Measurements from ENCODE around the gene DIO1. TPM values are rescaled to one million over a fixed set of nuclear protein-coding genes. Genes with fewer than 3 reads are reported as not detected.

DIO1 gene
- total RNA-seq, 1 experiment from 2014 or later, result not detected

DNA sequence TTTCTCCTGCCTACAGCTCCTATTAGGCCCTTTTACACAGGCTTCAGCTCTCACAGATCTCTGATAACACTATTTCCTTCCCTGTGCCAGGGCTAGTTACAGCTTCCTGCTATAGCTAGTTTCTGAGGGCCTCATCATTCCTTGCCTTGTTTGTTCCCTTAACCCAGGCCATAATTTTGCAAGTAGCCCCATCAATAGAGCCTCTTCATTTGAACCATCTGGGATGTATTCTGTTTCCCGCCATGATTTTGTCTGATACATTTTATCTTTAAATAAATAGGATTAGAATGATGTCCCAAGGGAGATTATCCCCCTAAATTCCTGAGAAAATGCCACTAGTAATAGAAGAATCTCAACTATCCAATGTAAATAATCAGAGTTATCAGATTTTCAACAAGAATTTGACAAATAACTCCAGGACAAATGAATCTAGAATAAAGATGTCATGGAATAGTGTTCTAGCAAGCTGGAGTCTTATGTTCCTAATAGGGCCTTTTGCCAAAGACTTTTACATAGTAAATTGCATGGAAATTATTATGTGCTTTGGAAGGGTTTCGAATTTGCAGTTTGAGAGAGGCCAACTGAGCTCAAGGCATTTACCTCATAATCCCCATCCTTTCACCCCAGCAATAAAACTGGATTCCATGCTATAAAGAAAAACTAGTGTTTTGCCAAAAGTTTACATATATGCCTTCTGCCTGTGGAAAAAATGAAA, 35.4 kb downstream of the DIO1 start:
- in situ Hi-C loops (cut with HindIII; ENCODE audit: low pct_unique_long_range_greater_than_20kb, low sequenced_read_pairs), result no loop called here

GRCh38 chr1:53930932-53931331, 36.9 kb downstream of the DIO1 start:
- no peak for DNase-seq (ENCODE audit: low read depth, low spot score)
- in situ Hi-C loops (cut with HindIII; ENCODE audit: low pct_unique_long_range_greater_than_20kb, low sequenced_read_pairs), result no loop called here

More for the DNA sequence above, 35.4 kb downstream of the DIO1 start:
- DNase-seq (ENCODE audit: low read depth, low spot score), result no peak

GRCh38 chr1:53931523-53931922, 37.5 kb downstream of the DIO1 start:
- no peak for DNase-seq (ENCODE audit: low read depth, low spot score)
- in situ Hi-C loops (cut with HindIII; ENCODE audit: low pct_unique_long_range_greater_than_20kb, low sequenced_read_pairs), result no loop called here

GRCh38 chr1:53934170-53934765, 40.3 kb downstream of the DIO1 start:
- in situ Hi-C loops (cut with HindIII; ENCODE audit: low pct_unique_long_range_greater_than_20kb, low sequenced_read_pairs), result no loop called here
- no peak for DNase-seq (ENCODE audit: low read depth, low spot score)

GRCh38 chr1:53936430-53936829, 42.4 kb downstream of the DIO1 start:
- in situ Hi-C loops (cut with HindIII; ENCODE audit: low pct_unique_long_range_greater_than_20kb, low sequenced_read_pairs), result no loop called here
- no peak for DNase-seq (ENCODE audit: low read depth, low spot score)

GRCh38 chr1:53938136-53938830, 44.3 kb downstream of the DIO1 start:
- in situ Hi-C loops (cut with HindIII; ENCODE audit: low pct_unique_long_range_greater_than_20kb, low sequenced_read_pairs), result no loop called here
- no peak for DNase-seq (ENCODE audit: low read depth, low spot score)

DNA sequence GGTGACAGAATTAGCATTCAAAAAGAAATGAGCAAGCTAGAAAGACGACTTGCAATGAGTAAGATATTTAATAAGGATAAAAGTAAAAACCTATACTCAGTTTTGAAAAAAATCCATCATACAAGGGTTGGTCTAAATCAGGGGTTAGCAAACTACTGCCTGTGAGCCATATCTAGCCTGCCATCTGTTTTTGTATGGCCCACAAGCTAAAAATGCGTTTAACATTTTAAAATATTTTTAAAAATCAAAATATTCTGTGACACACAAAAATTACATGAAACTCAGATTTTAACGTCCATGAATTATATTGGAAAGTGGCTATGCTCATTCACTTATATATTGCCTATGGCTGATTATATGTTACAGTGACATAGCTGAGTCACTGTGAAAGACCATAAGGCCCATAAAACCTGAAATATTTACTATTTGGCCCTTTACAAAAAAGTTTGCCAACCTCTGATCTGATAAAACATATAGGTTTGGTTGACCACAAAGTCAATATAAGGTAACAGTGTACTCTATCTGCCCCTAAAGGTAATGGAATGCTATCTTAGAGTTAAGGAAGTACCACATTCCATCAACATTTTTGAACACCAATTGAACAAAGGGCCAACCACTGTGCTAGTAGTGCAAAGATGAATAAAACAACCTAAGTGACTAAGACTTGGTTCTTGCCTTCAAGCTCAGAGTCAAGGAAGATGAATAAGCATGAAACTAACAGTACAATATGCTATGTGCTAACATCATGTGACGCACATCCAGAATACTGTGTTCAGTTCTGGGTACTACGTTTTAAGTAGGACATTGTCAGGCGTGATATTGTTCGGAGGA, 48.4 kb downstream of the DIO1 start:
- in situ Hi-C loops (cut with HindIII; ENCODE audit: low pct_unique_long_range_greater_than_20kb, low sequenced_read_pairs), result no loop called here
- no peak for DNase-seq (ENCODE audit: low read depth, low spot score)

DNA sequence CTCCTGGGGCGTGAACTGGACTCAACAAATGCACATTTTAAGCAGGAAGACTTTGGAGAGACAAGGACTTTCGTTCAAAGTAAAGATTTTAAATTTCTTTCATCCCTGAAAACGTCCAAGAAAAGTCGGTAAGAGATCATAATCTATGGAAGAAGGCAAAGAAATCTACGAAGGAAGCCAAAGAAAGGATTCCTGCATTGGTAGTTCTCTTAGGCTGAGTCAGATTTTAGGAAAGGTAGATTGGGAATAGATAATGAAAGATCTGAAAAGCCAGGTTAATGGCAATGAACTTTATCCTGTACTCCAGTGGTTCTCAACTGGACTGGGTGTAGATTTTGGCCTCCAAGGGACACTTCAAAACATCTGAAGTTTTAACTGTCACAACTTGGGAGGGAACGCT, 49.1 kb downstream of the DIO1 start:
- no peak for DNase-seq (ENCODE audit: low read depth, low spot score)
- in situ Hi-C loops (cut with HindIII; ENCODE audit: low pct_unique_long_range_greater_than_20kb, low sequenced_read_pairs), result no loop called here

- no peak for DNase-seq (ENCODE audit: low read depth, low spot score)
- in situ Hi-C loops (cut with HindIII; ENCODE audit: low pct_unique_long_range_greater_than_20kb, low sequenced_read_pairs), result no loop called here
These were observed 49.6 kb downstream of the DIO1 start for GRCh38 chr1:53943490-53944043.

GRCh38 chr1:53944469-53945182, 50.6 kb downstream of the DIO1 start:
- DNase-seq (ENCODE audit: low read depth, low spot score), result no peak
- in situ Hi-C loops (cut with HindIII; ENCODE audit: low pct_unique_long_range_greater_than_20kb, low sequenced_read_pairs), result no loop called here

DNA sequence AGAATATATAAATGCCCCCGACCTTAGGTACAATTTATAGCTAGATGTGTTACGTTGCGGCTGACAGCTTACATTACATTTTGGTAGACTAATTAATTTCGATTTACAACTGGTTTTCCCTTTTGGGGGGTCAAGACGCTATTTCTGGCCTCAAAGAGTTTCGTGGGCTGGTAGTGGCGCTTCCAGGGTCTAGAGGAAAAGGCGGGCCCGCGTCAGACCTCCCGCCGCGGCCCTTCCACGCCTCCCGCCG, 51.1 kb downstream of the DIO1 start:
- DNase-seq (ENCODE audit: low read depth, low spot score), result no peak
- in situ Hi-C loops (cut with HindIII; ENCODE audit: low pct_unique_long_range_greater_than_20kb, low sequenced_read_pairs), result no loop called here

- peak; percentile 90 for DNase-seq (ENCODE audit: low read depth, low spot score)
- in situ Hi-C loops (cut with HindIII; ENCODE audit: low pct_unique_long_range_greater_than_20kb, low sequenced_read_pairs), result no loop called here
These were observed 51.7 kb downstream of the DIO1 start, which contains the start of gene IFT25 for GRCh38 chr1:53945433-53946251. TSS of gene IFT25 (minus strand) at chr1:53945699. CDS start at chr1:53940082, 5,617 bp downstream.

GRCh38 chr1:53946252-53947171, 52.5 kb downstream of the DIO1 start, which contains the start of gene LRRC42:
TSS of gene LRRC42 (plus strand) at chr1:53946350. CDS start at chr1:53952000, 5,650 bp downstream.
- DNase-seq (ENCODE audit: low read depth, low spot score), result no peak

GRCh38 chr1:53947172-53947907, 53.4 kb downstream of the DIO1 start:
- in situ Hi-C loops (cut with HindIII; ENCODE audit: low pct_unique_long_range_greater_than_20kb, low sequenced_read_pairs), result no loop called here

More at GRCh38 chr1:53946252-53947171, 52.5 kb downstream of the DIO1 start, which contains the start of gene LRRC42:
- in situ Hi-C loops (cut with HindIII; ENCODE audit: low pct_unique_long_range_greater_than_20kb, low sequenced_read_pairs), result no loop called here

GRCh38 chr1:53948291-53948690, 54.3 kb downstream of the DIO1 start:
- no peak for DNase-seq (ENCODE audit: low read depth, low spot score)
- in situ Hi-C loops (cut with HindIII; ENCODE audit: low pct_unique_long_range_greater_than_20kb, low sequenced_read_pairs), result no loop called here

More at GRCh38 chr1:53947172-53947907, 53.4 kb downstream of the DIO1 start:
- DNase-seq (ENCODE audit: low read depth, low spot score), result no peak
